HG03460 (cell line): ENCODE results near the gene SH3RF2.
A peak's percentile ranks its signal among the peaks of the same experiment; 100 is the strongest.

ENCODE experiments used
- ATAC-seq: cut with Tn5 transposase; IDR thresholded peaks from one replicate; pipeline ENCODE4 v1.9.1; 2021; ENCODE audit not compliant: unreplicated experiment

The SH3RF2 gene

GRCh38 chr5:146040527-146040926, 104.1 kb downstream of the SH3RF2 start:
- no peak for ATAC-seq

DNA sequence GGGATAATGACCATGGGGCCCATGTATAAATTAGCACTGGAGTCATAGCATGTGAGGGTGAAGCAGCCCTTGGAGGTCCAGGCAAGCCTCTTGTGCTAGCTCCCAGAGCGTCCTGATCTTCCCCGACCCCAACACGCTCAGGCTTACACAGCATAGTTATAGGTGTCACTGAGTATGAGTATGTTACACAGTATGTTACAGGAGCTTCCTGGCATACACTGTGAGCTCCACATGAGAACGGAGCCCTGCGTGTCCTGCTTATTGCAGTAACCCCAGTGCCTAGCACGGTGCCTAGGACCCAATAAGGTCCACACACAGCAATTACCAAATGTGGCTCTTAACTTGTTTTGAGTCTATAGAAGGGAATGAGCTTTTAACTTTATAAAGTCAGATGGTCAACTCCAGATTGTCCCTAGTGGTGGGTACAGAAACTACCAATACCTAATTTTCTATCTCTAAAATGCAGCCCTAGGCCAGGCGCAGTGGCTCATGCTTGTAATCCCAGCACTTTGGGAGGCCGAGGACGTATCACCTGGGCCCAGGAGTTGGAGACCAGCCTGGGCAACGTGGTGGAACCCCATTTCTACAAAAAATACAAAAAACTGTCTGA, 104.9 kb downstream of the SH3RF2 start:
- peak; percentile 62 for ATAC-seq

DNA sequence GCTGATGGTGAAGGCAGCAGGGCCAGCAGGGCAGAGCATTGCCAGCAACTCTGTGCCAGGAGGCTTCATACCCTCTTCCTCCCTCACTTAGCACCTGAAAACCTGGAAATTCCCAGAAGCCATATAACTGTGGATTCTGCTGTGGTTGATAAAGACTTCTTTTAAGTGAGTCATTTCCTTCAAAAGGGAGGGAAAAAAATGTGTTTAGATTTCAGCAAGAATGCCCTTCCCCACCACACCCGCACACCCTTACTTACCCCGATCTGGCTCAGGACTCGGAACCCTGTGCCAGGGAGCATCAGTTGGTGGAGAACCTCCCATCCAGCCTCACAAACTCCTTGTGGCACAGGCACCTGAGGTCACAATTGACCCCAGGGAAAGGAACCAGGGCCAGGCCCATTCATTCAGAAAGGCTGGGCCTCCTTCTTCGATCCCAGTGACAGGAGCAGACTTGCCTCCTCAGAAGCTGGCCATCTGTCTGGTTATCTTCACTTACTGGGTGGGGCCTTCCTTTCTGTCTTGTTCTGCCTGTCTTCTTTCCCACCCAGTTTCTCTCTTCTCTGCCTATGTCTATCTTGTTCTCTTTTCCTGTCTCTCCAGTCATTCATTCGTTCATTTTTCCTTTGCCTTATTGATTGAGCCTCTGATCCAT, 106.4 kb downstream of the SH3RF2 start:
- no peak for ATAC-seq

- no peak for ATAC-seq
These were observed 107.3 kb downstream of the SH3RF2 start for GRCh38 chr5:146043722-146044121.

DNA sequence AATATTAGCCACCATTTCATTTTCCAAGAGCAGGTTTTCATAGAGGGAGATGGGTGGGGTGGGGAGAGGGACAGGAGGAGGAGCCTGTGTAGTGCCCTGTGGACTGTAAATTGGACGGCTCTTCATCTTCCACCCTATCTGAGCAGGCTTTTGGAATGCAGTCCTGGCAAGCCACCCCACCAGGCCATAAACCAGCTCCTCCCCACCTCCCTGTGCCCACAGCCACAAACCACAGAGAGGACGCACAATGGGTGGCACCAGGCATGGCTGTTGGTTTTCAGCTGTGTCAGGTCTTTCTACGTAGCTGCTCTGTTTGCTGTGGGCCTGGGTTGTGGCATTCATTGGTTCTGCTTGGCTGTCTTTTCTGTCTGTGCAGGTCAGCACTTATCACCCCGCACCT, 111.0 kb downstream of the SH3RF2 start:
- no peak for ATAC-seq

GRCh38 chr5:146048994-146049703, 112.8 kb downstream of the SH3RF2 start:
- no peak for ATAC-seq

DNA sequence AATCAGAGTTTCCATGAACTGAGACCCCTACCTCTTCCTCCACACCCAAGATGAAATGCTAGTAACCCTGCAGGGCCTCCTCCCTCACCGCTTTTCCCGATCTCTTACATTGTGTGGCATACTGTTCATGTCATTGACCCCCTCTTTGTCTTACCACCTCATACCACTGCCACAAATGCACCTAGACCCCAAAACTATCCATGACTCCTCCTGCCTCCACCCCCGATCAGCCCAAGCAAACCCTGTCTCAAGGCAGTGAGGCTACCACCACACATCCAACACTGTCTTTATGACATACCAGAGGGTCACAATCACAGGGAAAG, 113.3 kb downstream of the SH3RF2 start:
- ATAC-seq, result no peak

- no peak for ATAC-seq
These were observed 113.7 kb downstream of the SH3RF2 start for GRCh38 chr5:146050086-146050485.

DNA sequence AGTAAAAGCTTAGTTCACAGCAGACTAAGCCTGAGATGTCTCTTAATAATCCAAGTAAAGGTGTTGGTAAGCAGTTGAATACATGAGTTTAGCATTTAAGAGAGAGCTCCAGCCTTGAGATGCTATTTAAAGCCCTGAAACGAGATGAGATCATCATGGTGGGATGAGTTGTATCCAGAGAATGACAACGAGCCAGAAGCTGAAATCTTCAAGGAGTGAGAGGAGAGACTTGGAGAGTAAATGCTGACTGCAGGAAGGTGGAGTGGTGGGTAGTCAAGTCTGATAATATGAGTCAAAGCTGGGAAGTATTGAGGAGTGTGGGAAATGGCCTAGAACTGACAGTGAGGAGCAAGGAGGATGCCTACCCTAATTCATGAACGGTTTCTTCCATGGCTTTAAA, 115.3 kb downstream of the SH3RF2 start:
- no peak for ATAC-seq

DNA sequence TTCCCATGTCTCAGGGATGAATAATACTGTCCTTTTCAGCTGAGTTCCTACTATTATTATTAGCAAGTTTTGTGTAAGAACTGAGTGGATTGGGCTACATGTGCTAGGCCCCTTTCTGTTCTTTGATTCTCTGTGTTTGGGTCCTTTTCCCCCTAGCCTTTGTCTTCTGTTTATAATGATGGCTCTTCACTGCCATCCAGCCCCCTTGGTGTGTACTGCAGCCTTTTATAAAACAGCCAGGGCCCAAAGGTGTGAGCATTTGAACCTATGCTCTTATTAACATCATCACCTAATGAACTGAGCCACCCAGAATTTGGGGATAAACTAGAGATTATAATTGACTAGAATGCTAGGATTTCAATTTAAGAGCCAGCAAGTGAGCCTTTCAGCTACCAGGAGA, 116.4 kb downstream of the SH3RF2 start:
- ATAC-seq, result no peak

DNA sequence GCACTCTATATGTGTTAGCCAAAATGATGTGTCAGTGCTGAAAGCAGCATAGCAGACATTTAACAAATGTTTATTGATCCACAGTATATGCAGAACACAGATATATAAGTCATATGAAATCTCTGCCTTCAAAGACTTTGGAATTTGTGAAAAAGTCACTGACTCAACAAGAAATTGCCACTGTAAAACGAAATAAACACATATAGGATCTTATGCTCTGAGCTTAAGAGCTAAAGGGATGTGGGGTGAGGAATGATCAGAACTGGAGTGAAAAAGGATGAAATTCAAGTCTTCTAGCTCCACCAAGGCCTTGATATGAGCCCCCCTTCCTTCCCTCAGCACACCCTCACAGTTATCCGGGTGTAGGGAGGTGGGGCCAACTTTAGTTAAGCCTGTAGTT, 119.1 kb downstream of the SH3RF2 start:
- ATAC-seq, result no peak

- ATAC-seq, result no peak
These were observed 123.3 kb downstream of the SH3RF2 start for GRCh38 chr5:146059460-146060220.

GRCh38 chr5:146060221-146060585, 123.8 kb downstream of the SH3RF2 start:
- ATAC-seq, result no peak

- no peak for ATAC-seq
These were observed 130.6 kb downstream of the SH3RF2 start for GRCh38 chr5:146066968-146067367.

DNA sequence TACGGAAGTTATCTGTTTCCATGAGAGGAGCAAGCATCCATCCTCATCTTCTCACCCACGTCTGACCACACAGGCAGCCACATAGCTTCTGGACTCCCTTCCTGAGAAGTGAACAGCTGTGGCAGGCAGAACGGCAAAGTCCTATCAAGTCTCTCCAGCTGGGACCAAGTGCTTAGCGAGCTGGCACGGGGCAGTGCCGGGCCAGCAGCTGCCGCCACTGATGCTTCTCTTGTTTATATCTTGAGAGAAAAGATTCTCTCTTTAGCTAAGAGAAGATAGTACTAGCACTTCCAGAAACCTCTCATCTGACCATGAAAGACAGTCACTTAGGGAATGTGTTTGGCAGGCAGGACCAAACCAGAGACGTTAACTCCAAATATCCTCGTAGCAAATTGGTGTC, 131.8 kb downstream of the SH3RF2 start:
- no peak for ATAC-seq

DNA sequence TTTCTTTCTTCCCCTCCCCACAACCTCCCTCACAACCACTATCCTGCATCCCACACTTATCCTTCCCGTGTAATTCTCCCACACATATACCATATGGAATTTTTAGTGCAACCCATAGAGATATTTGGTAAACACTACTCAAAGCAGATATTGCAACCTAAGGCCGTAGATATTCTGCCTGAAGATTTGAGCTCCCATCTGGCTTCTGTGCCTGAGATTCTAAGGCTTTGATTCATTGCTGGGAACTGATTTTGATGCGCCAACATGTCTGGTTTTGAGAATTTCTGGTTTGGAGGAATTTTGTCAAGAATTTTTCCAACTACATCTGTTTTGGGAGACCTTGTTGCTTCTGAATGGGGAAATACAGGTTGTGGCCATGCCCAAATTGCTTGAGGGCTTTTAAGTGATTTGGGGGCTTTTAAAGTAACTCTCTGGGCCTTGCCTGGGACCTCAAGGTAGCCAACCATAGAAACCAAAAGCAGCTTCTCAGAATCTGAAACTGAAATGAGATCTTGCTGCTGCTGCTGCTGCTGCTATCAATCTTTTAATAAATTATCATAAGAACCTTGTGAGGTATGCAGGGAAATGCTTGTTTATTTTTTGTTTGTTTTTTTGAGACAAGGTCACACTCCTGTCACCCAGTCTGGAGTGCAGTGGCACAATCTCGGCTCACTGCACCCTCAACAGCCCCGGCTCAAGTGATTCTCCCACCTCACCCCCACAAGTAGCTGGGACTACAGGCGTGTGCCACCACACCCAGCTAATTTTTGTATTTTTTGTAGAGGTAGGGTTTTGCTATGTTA, 132.8 kb downstream of the SH3RF2 start:
- peak; percentile 85 for ATAC-seq

- ATAC-seq, result no peak
These were observed 133.4 kb downstream of the SH3RF2 start for GRCh38 chr5:146069780-146070099.

- ATAC-seq, result no peak
These were observed 134.4 kb downstream of the SH3RF2 start for GRCh38 chr5:146070746-146071145.

DNA sequence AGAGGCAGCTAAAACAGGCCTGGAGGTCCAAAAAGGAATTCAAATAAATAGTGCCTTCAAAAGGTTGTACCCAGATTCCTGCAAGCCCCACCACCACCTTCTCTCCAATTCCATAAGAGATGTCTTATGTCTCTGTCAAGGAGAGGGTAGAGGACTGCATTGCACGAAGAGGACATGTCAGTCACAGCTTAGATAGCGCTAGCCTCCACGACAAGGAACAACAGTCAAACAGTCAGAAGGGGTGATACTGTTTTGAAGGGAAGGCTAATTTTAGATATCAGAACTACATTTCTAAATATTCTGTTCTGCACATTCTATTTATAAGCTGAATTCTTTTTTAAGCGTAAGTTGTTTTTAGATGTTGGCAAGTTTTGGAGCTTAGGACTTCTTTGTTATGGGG, 134.8 kb downstream of the SH3RF2 start:
- no peak for ATAC-seq

- ATAC-seq, result no peak
These were observed 136.2 kb downstream of the SH3RF2 start for GRCh38 chr5:146072595-146072994.

DNA sequence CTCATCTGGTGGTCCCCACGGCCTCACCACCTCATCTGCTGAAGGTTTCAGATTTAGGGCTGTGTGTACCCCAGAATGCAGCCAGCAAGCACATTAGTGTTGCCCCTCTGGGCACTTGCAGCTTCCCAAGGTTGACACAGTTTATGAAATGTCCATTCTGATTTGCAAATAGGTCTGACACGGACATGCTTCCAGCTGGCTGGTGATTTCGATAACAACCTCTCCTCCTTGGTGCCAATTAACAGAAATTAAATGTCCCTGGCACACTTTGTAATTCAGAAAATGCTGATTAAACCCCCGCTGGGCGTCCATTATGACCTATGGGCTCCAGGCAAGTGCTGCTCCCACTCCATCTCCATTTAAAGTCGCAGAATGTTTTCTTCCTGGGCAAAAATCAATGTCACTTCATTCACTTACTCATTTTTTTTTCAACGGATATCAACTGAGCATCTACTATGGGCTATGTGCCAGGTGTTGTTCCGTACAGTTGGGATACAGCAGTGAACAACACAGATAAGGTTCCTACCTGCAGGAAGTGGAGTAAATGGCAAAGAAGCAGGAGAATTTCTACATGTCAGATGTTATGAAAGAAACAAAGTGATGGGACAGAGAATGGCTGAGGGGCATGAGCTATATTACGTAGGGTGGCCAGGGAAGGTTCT, 137.0 kb downstream of the SH3RF2 start:
- ATAC-seq, result no peak
